Renal cortex interstitium (tissue), 11 donors: ENCODE measurements around the gene ATP8A1. TPM values are rescaled to one million over a fixed set of nuclear protein-coding genes. Genes with fewer than 3 reads are reported as not detected.
"Not testable (repeated sequence)": the region's sequence is repeated elsewhere in the genome, so short reads cannot be mapped to it uniquely, and the experiment has no call there.

ENCODE experiments used
- DNase-seq, 11 donors: peaks; one replicate each; pipeline ENCODE4 v3.0.0-alpha.2; 2013; ENCODE audit warnings: low read depth in 9 of 11, low spot score in 4 of 11; ENCODE audit errors: extremely low read depth in 1 of 11
- polyA plus RNA-seq, 3 donors: library from polyadenylated mRNA; unstranded; fragments of 120-200 nt; gene quantifications; one replicate each; pipeline ENCODE4 v1.2.1, GENCODE V29; 2013; ENCODE audit not compliant: insufficient read length in 3 of 3

Gene ATP8A1
- polyA plus RNA-seq, 3 donors: 27.3 to 36.1 (median 31.1) TPM

DNA sequence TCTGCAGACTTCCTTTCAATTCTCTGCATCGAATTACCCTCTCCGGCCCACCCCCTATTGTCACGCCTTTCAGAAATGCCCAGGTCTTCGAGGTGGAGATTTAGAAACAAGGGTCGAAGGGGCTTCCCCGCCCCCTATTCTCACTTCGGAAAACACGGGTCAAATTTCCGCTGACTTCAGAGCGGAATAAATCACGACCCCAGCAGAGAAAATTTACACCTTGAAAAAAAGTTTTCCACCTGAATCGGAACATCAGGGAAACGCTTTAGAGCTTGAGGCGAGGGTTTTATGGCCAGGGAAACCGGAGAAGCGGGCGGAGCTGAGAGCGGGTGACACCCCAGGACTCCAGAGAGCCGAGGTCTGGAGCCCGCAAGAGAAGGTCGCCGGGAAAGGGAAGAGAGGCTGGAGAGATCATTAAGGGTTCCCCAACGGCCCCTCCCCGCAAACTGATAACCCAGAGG is 258.0 kb downstream of the ATP8A1 start:
- DNase-seq: peak in 3 of 11 donors; percentile 51 to 75 (median 55)

DNA sequence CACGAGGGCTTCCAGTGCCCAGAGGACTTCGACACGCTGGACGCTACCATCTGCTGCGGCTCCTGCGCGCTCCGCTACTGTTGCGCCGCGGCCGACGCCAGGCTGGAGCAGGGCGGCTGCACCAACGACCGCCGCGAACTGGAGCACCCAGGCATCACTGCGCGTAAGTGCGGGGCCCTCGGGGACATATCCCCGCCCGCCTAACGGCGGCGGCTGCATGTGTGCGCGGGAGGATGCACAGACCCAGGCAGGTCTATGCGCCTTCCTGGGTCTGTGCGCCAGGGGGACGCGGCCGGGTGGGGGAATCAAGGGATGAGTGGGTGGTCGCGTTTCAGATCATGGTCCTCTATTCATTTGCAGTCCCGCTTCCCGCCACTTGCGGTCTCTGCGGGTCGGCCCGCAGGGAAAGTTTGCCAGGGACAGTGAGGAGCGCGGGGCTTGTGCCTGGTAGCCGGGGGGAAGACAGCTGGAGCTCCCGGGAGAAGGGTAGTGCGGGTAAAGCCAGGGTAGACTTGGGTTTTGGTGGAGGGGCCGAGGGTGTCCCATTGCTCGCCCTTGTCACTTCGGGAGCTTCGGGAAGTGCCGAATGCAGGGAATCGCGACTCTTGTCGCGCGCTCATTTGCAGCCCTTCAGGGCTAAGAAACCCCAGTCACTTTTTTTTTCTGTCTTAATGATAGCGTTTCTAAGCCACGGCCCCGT is 258.6 kb downstream of the ATP8A1 start:
- DNase-seq: peak in 3 of 11 donors; percentile 41 to 48 (median 46)

DNA sequence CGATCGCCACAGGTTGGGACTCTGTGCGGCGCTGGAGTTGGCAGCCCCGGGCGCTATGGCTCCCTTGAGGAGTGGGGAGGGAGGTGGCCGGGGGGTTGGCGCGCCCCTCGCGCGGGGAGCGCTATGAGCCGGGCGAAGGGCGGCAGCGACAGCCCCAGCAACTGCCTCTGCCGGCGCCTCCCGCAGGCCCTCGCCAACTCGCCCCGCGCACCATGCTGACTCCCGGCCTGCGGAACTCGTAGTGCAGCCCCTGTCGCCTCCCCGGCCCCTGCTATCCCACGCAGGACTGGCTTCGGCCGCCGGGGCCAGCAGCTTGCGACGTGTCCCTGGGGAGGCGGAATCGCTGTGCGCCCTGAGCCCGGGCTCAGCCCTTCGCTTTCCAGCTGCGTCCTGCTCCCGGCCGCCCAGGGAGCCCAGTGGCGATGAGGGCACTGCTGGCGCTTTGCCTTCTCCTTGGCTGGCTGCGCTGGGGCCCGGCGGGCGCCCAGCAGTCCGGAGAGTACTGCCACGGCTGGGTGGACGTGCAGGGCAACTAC is 259.2 kb downstream of the ATP8A1 start:
- DNase-seq: peak in 1 of 11 donors; percentile 47

DNA sequence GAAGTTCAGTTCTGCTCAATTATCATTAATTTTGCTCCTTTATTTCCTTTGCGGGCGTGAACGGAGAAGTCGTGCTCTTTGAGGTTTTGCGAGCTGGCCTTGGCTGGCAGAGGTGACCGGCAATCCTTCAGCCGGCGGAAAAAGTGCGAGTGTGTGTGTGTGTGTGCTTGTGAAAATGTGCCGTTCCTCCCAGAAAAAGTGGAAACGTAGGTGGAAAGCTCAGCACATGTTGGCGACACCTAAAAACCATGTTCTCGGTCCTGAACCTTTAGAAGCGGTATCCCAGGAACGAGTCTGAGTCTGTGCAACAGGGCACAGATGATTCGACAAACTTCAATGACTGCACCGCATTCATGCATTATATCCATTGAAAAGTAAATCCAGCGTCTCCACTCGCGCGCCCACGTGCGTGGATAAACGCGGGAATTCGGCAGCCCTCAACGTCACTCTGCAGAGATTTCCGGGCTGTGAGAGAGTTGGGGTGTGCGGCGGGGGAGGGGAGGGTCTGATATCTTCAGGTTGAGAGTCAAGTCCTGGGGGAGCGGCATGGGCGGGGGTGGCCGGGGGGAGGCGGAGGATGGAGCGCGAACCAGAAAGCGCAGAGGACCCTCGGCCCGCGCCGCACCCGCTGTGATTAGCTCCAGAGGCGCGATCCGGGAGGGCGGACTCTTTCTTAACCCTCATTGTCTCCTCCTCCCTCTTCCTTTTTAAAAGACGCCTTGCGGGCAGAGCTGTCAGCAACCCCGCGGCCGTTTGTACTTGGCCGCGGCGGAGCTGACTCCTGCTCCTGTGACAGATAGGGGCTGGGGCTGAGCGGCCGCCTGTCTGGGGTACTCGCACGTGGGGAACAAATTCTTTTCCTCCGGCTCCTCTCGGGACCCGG is 259.9 kb downstream of the ATP8A1 start, which contains the start of gene SHISA3:
Gene SHISA3 (plus strand): TSS at position 737 of the 883 bp plus-strand sequence. CDS start 569 bp downstream, outside the sequence.
- DNase-seq: peak in 4 of 11 donors; percentile 53 to 71 (median 58)

DNA sequence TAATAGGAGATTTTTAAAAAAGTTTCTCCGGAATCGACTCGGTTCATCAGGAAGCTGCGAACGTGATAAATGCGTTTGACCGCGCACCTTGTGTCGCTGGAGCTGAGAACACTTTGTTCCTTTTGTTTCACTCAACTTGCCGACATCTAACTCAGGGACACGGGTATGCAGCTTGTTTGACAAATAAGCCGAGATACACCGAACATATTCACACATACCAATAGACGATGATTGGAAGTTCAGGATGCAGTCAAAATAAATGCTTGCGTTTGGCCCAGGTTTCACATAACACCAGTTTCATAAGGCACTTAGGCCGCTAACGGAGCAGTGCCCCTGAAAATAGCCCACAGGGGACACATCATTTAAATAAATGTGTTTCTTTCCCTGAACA is 260.5 kb downstream of the ATP8A1 start:
- DNase-seq: no peak

DNA sequence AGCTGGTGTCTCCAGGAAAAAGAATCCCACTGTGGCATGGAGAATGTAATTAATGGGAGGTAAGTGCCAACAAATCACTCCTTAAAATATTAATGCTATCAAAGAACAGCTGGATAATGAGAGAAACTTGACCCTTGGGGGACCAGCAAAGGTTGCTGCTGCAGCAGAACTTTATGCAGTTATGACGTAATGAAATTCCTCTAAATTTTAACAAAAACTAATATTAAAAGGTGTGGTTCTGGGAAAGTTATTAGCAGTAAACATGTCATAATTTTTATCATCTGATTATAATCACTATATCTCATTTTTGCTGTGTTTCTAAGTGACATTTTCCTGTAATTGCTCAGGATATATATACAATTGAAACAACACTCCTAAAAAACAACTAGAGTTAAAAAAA is 261.3 kb downstream of the ATP8A1 start:
- no peak for DNase-seq

DNA sequence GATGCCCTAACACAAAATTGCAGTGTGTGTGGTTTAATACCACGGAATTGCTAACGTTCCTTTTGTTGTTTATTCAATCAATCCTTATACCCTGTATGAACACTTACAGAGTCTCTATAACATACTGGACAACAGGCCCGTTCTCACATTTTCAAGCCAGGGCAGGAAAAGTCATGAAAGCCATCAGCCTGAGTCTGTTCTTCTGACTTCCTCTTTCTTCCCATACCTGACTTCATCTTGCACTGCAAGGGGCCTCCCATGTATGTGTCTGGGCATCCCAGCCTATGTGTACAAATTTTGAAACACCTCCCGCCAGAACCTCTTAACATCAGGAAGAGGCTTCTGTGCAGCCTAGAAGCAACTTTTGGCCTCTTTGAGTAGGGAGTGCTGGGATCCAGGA is 264.5 kb downstream of the ATP8A1 start:
- DNase-seq: no peak

DNA sequence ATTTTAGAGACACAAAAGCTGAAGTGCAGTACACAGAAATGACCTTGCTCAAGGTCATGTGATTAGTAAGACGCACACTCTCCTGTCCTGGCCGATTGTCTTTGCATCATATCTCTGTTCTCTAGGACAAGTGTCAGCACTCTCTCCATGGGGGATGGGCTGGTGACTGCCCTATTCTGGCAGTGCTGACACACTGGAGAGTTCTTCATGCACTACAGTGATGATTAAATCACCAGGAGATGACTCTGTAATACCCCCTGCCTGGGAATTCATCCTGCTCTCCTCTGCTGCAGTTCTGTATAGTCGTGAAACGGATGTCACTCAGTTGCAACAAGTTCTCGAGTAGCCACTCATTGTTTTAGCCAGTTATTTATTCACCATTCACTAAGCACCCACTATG is 264.9 kb downstream of the ATP8A1 start:
- DNase-seq: no peak

DNA sequence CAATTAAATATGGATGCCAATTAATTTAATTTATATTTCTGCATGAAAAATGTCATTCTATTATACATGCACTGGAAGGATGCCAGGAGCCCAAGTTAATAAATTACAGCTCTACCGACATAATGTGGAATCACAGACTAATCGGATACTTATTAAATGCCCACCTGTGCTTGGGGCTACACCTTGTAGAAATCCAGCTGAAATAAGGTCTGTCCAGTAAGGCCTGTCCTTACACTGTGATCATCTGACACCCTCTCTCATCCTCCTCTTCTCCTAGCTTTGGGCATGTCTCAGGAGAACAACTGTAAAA is 265.6 kb downstream of the ATP8A1 start:
- DNase-seq: peak in 1 of 11 donors; percentile 45

DNA sequence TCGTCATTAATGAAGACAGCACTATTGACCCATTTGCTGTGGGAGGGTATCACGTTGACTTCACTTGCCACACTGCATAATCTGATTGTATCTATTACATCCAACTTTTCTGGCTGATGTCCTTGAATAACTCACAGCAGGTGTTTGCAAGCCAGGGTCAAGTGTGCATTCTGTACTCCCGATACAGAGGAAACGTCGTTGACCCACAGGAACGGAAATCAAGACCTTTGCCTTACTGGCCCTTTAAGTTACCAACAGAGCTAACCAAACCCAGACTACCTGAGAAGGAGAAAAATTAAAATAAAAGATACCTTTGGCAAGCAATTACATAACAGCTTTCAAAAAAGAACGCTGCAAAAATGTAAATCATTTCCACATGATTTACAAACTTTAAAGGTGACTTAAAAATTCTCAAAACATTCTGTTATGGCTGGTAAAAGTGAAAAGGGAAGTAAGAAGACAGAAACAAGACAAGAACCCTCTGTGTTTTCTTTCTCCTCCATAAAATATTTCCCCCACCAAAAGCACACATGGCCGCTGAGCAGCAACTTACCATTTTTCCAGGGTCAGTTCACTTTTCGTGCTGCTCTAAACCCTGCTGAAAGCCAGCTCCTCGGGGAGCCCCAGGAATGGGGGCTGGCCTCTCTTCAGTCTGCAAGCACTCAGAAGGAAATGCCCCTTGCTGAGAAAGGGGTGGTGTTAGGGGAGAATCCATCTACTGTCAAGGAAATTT is 266.1 kb downstream of the ATP8A1 start:
- peak in 1 of 11 donors; percentile 28 for DNase-seq

DNA sequence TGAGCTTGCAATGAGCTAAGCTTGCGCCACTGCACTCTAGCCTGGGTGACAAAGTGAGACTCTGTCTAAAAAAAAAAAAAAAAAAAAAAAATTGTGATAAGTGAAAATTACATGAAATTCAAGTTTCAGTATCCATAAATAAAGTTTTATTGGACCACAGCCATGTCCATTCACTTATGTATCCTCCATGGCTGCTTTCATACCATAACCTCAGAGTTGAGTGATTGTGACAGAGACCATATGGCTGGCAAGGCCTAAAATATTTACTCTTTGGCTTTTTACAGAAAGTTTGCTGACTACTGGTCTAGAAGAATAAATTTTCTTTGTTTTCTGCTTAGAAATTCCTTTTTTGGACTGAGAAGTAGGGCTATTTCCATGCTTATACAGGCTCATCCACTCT is 271.4 kb downstream of the ATP8A1 start:
- DNase-seq: peak in 1 of 11 donors; percentile 40

DNA sequence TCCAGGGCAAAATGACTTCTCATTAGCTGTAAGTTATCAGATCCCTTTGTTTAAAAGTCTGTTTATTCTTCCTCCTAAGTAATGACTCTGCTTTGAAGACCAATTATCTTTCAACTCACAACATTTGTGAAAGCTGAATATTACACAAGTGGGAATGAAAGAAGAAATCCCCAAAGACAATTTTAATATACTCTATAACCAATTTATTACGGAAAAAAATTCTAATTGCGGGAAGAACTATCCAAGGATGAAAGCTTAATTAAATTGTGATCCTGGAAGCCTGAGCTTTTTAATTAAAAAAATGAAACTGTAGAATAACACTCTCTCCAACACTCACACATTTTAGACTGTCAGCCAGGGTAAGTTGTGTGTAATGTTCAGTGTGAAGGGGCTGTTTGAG is 275.2 kb downstream of the ATP8A1 start:
- DNase-seq: no peak

DNA sequence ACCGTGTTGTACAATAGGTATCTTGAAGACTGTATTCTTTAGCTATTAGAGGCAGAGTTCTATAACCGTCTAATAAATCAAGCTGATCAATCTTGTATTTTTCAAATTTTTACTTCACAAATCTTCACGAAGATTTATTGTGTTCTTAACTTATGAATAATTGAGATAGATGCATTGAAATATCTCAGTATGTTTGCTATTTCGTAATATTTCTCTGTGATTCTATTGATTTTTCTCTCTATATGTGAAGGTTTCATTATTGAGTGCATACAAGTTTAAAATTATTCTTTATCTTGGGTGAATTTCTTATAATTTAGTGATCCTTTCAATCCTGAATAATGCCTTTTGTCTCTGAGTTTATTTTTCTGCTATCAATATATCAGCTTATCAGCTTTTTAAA is 279.4 kb downstream of the ATP8A1 start:
- DNase-seq: no peak

DNA sequence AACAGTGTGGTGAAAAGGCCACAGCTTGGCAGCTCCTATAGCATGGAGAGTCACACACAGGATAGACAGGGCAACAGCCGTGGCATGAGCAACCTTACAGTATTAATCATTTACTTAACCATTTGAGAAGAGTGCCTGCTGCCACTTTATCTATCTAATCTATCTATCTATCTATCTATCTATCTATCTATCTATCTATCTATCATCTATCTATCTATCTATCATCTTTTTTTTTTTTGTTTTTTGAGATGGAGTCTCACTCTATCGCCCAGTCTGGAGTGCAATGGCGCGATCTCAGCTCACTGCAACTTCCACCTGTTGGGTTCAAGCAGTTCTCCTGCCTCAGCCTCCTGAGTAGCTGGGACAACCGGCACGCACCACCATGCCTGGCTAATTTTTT is 284.6 kb downstream of the ATP8A1 start:
- DNase-seq: not testable (repeated sequence)

DNA sequence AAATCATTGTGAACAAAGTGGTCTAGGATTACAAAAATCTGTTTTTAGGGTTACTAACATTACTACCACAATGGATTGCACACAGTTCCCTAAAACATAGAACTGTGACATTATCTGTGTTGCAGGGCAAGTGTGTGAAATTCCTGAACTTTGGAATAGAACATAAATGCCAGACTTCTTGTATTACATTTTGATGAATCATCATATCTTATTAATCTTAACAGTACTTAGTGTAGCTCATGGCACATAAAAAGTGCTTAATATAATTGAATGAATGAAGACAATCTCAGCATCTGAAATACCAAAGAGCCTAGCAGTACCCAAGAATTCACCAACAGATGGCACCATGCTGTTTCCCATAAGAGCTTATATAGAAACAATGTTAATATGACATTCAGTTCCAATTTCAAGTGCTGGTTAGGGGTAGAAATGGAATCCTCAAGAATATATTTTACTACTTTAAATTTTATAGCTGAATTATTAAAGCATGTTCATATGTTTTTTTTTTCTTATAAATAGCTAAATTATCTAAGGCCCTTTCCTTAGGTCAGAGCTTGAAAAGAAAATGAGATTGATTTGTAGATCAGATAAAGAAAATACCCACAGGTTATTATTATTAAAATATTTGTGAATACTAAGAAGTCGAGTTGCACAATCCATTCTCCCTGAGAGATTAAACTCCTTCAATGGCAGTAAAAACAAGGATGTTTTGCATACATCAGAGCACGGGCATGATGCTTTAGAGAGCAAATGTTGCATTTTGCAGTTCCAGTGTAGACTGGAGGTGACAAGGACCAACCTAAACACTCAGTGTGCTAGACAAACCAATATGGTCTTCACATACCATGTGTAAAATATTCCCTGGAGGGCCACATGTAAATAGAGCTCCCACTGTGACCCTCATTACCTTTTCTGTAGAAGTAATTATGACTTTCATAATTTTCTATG is 285.3 kb downstream of the ATP8A1 start:
- peak in 1 of 11 donors; percentile 62 for DNase-seq

DNA sequence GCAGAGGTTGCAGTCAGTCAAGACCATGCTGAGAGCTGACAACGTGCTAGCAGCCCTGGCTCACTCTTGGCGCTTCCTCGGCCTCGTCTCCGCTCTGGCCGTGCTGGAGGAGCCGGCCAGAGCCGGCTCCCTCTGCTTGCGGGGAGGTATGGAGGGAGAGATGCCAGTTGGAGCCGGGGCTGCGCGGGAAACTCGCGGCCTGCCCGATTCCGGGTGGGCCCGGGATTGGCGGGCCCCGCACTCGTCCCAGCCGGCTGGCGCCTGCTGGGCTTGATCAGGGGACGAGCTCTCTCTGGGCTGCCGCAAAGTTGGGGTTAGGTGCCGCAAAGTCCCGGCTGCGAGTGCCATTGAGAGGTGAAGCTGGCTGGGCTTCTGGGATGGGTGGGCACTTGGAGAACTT is 287.4 kb downstream of the ATP8A1 start:
- no peak for DNase-seq

DNA sequence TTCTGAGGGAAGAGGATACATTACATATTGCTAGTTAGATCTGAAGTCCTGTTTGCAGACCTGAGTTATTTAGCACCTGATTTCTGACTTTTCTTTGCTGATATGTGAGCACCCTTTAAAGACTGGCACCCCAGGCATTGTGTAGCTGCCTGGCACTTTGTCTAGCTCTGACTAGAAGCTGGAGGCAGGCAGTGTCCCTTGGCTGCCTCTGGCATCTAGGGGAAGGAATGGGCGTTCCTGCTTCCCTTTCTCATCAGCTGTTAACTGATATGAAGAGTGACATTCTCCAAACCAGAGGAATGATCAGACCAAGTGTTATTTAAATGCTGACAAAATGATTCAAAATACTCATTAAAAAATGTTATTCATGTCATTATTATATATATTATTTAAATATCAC is 289.9 kb downstream of the ATP8A1 start:
- DNase-seq: no peak
